Activated CD4-positive, CD25-positive, alpha-beta regulatory T cell treated with anti-CD3 and anti-CD28 coated beads, Interleukin-2, amount 50 U/mL, for 16 hours (primary cell): ENCODE data around the gene ABHD16A.

Experiments used
- DNase-seq: peaks from one replicate; pipeline ENCODE4 v3.0.0-alpha.2; 2020; ENCODE audit warnings: low read depth, low spot score

ABHD16A gene

GRCh38 chr6:31702819-31703716 is at the start of gene ABHD16A:
TSS of gene ABHD16A (minus strand) at chr6:31703324. CDS start at chr6:31703281, 43 bp downstream.
- DNase-seq, result peak; percentile 91

GRCh38 chr6:31752739-31753319 is 49.7 kb upstream of the ABHD16A start:
- DNase-seq, result no peak

- no peak for DNase-seq
Measured at GRCh38 chr6:31750411-31751022, 47.4 kb upstream of the ABHD16A start.

- DNase-seq, result no peak
Measured at GRCh38 chr6:31749301-31750036, 46.3 kb upstream of the ABHD16A start.

DNA sequence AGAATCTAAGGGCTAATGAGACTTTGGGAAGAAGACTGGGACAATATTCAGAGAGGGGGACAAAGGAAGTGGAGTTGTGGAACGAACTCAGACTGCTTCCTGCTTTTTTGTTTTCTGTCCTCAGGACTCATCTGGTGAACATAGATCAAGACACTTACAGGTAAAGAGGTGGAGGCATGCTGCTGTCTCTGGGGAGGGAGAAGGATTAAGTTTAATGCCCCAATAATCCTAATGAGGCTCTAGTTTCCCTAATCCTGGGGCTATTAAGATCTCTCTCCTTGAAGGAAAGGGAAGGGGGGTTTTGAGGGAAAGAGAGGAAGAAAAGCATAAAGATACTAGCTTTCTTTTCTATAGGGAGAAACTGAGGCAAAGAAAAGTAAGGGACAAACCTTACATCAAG is 41.3 kb upstream of the ABHD16A start:
- DNase-seq, result no peak

GRCh38 chr6:31742894-31743293 is 39.8 kb upstream of the ABHD16A start:
- DNase-seq, result no peak

DNA sequence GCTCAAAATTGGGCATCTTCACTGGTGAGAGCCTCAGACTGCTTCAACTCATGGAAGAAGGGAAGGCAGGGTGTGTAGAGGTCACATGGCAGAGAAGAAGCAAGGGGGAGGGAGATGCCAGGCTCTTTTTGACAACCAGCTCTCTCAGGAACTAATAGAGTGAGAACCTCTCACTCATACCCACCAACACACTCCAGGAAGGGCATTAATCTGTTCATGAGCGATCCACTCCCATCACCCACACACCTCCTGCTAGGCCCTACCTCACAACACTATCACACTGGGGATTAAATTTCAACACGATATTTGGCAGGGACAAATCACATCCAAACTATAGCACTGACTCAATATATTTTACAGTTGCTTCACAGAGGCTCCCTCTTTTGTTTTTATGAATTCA is 38.7 kb upstream of the ABHD16A start:
- DNase-seq, result no peak

DNA sequence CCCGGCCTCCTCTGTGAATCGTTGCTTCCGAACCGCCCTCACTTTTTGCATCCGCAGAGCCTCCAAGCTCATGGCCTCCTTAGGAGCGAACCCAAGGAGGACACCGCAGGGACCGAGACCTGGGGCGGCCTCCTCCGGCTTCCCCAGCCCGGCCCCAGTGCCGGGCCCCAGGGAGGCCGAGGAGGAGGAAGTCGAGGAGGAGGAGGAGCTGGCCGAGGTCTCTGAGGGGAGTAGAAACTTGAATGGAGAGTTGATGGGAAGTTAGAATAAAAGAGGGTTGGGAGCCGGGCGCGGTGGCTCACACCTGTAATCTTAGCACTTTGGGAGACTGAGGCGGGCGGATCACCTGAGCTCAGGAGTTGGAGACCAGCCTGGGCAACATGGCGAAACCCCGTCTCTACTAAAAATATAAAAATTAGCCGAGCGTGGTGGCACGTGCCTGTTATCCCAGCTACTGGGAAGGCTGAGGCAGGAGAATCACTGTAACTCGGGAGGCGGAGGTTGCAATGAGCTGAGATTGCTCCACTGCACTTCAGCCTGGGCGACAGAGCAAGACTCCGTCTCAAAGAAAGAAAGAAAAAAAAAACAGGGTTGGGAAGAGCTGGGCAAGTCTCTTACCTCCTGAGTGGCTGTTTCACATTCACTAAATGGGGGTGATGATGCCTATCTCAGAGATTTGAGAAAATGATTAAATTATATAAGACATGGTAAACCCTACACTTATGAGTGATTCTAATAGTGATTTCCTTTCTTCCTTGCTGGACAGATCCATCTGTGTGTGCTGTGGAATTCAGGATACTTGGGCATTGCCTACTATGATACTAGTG is 37.5 kb upstream of the ABHD16A start:
- no peak for DNase-seq

- DNase-seq, result peak; percentile 88
Measured at GRCh38 chr6:31739639-31740396, 36.7 kb upstream of the ABHD16A start, which contains the start of gene MSH5. TSS of gene MSH5 (plus strand) at chr6:31740005. CDS start at chr6:31740467, 462 bp downstream.

- peak; percentile 48 for DNase-seq
Measured at GRCh38 chr6:31737991-31738979, 35.2 kb upstream of the ABHD16A start.

DNA sequence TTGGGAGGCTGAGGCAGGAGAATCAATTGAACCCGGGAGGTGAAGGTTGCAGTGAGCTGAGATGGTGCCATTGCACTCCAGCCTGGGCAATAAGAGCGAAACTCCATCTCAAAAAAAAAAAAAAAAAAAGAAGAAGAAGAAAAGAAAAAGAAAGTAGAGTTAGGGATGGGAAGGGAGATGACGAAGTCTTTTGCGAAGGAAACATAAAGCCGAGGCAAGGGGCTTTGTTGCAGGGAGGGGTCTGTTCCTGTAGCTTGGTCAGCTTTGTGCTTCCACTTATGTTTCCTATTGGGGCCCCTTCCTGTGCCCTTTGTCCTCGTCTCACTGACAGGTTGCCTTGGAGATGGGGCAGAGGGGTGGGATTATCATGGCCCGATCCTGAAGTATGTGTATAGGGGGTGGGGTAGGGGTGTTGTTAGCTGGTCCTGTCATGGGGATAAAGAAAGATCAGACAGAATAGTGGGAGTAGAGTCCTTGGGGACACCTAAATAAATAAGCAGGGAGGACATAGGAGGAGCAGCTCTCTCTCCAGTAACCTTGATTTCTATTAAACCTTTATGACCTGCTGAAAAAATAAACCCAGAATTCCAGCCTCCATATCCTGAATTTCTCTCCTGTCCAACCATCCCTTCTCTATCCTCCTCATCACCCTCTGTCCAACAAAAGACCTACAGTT is 34.3 kb upstream of the ABHD16A start:
- DNase-seq, result no peak

- DNase-seq, result no peak
Measured at GRCh38 chr6:31736768-31737314, 33.7 kb upstream of the ABHD16A start.

DNA sequence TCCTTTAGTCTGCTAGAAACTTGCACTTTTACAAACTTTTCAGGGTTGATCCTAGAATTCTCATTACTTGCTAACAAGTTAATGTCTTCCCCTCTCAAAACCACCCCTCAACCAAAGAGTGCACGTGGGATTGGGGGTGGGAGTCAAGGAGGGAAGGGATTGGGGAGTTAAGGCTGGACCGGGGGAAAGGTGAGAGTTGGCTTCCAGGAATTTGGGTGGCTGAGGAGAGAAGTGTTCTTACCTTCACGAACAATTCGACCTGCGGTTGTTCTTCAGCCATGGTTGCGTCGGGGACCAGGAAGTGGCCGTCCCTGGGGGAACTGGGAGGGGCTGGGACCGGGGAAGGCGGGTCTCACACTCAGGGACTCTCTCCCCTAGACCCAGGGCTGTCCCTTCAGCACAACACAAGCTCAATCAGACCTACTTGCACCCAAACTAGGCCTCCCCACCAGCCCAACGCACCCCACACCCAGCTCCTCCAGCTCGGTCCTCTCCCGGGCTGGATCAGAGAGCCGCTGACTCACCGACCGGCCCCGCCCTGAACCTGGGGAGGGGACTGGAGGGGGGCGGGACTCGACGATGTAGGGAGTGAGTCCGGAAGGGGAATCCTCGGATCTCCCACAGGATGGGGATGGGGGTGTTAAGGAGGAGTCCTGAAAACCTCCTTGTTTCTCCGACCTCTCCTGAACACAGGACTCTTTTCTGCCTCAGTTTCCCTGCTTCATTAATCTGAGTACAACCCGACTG is 33.1 kb upstream of the ABHD16A start, which contains the start of gene CLIC1:
TSS of gene CLIC1 (minus strand) at position 510 of the 747 bp plus-strand sequence. CDS start at position 280, 230 bp downstream.
- peak; percentile 52 for DNase-seq

DNA sequence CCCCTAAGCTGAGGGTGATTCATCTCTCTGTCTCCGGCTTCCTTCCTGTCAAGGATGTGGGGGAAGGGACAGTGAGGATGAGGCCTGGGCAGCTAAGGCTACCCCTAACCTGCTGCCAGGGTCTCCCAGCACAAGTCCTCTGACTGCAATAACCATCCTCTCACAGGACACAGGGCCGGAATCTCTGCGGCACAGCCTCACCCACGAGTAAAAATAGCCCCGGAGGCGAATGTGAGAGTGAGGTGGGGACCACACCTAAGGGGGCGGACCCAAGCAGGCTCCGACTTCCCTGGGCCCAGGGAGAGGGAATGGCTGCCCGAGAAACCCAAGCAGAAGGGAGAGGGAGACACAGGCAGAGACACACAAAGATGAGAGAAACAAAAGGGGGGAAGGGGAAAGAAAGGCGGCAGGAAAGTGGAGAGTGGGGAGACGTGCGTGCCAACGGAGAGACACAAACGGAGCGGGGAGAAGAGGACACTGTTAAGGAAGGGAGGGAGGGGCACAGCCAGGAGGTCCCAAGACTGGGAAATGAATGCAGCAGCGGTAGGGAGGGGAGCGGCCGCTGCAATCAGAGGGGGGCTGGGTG is 31.8 kb upstream of the ABHD16A start:
- peak; percentile 39 for DNase-seq

- DNase-seq, result no peak
Measured at GRCh38 chr6:31734247-31734820, 31.2 kb upstream of the ABHD16A start.

- no peak for DNase-seq
Measured at GRCh38 chr6:31733734-31734133, 30.6 kb upstream of the ABHD16A start.
